Measurements from ENCODE around the gene ACO2.
"Not testable (repeated sequence)": the region's sequence is repeated elsewhere in the genome, so short reads cannot be mapped to it uniquely, and the experiment has no call there.

ACO2 gene

GRCh38 chr22:41448189-41448808 lies 20.6 kb upstream of the ACO2 start:
- DNase-seq = peak; percentile 89

- DNase-seq = no peak
Observed at GRCh38 chr22:41458161-41458728, 10.7 kb upstream of the ACO2 start.

- no peak for DNase-seq
Observed at GRCh38 chr22:41459431-41459830, 9.5 kb upstream of the ACO2 start.

- DNase-seq = not testable (repeated sequence)
Observed at GRCh38 chr22:41460071-41460470, 8.8 kb upstream of the ACO2 start.

- no peak for DNase-seq
Observed at GRCh38 chr22:41461901-41462300, 7.0 kb upstream of the ACO2 start.

- DNase-seq = no peak
Observed at GRCh38 chr22:41469218-41469851, 418 bp downstream of the ACO2 start.

GRCh38 chr22:41470886-41471285 lies 2.0 kb downstream of the ACO2 start:
- no peak for DNase-seq

GRCh38 chr22:41471568-41471967 lies 2.7 kb downstream of the ACO2 start:
- DNase-seq = no peak

- DNase-seq = no peak
Observed at GRCh38 chr22:41474872-41475451, 6.0 kb downstream of the ACO2 start.

GRCh38 chr22:41478473-41478872 lies 9.6 kb downstream of the ACO2 start:
- DNase-seq = no peak

GRCh38 chr22:41478891-41479521 lies 10.1 kb downstream of the ACO2 start:
- no peak for DNase-seq

GRCh38 chr22:41479671-41480396 lies 10.9 kb downstream of the ACO2 start:
- DNase-seq = no peak

- no peak for DNase-seq
Observed at GRCh38 chr22:41480397-41480735, 11.4 kb downstream of the ACO2 start.

GRCh38 chr22:41481131-41481830 lies 12.4 kb downstream of the ACO2 start:
- DNase-seq = no peak

- no peak for DNase-seq
Observed at GRCh38 chr22:41481925-41482318, 13.0 kb downstream of the ACO2 start.

- no peak for DNase-seq
Observed at GRCh38 chr22:41482319-41482935, 13.5 kb downstream of the ACO2 start.

GRCh38 chr22:41485033-41485432 lies 16.1 kb downstream of the ACO2 start:
- DNase-seq = no peak

GRCh38 chr22:41487037-41487935 lies 18.4 kb downstream of the ACO2 start:
- no peak for DNase-seq

GRCh38 chr22:41488076-41488475 lies 19.2 kb downstream of the ACO2 start:
- no peak for DNase-seq

GRCh38 chr22:41488596-41489385 lies 19.9 kb downstream of the ACO2 start:
- no peak for DNase-seq
